ENCODE measurements around the gene MPRIP.

DNA sequence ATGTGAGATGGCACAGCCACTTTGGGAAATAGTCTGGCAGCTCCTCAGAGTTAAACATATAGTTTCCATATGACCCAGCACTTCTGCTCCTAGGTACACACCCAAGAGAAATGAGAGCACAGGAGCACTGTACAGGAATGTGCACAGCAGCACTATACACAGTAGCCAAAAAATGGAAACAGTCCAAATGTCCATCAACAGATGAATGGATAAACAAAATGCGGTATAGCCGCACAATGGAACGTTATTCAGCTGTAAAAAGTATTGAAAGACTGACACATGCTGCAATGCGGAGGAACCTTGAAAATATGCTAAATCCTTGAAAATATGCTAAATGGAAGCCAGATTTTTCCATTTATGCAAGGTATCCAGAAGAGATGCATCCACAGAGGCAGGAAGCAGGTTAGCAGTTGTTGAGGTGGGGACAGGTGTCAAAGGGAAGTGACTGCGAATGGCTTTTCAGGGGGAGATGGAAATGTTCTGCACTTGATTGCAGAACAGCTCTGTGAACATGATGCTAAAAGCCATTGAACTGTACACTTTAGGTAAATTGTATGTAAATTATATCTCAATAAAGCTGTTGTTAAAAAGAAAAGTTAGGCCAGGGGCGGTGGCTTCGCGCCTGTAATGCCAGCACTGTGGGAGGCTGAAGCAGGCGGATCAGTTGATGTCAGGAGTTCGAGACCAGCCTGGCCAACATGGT is 80.7 kb downstream of the MPRIP start:
- TF ChIP-seq, protein P1, sequence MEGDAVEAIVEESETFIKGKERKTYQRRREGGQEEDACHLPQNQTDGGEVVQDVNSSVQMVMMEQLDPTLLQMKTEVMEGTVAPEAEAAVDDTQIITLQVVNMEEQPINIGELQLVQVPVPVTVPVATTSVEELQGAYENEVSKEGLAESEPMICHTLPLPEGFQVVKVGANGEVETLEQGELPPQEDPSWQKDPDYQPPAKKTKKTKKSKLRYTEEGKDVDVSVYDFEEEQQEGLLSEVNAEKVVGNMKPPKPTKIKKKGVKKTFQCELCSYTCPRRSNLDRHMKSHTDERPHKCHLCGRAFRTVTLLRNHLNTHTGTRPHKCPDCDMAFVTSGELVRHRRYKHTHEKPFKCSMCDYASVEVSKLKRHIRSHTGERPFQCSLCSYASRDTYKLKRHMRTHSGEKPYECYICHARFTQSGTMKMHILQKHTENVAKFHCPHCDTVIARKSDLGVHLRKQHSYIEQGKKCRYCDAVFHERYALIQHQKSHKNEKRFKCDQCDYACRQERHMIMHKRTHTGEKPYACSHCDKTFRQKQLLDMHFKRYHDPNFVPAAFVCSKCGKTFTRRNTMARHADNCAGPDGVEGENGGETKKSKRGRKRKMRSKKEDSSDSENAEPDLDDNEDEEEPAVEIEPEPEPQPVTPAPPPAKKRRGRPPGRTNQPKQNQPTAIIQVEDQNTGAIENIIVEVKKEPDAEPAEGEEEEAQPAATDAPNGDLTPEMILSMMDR (IDR thresholded peaks at IDR 0.05), result no peak
- no peak for TF ChIP-seq EZH2 (IDR thresholded peaks at IDR 0.05; ENCODE audit: borderline replicate concordance, insufficient read depth, low read depth, low read length, poor library complexity, severe bottlenecking)
